Breast epithelium (tissue), 3 donors: Measurements from ENCODE around the gene SLC9A3.

Source experiments
- POLR2A ChIP-seq: fragments of 450-650 bp; IDR thresholded peaks from one replicate; pipeline ENCODE4 v1.6.1; 2016; ENCODE audit warnings: antibody characterized with exemption, mild to moderate bottlenecking, moderate library complexity
- POLR2AphosphoS5 ChIP-seq, 3 donors: sonication (generic); formaldehyde crosslinking; IDR thresholded peaks; one replicate each; pipeline ENCODE4 v1.6.1; 2017; ENCODE audit warnings: antibody characterized with exemption in 3 of 3
- TF ChIP-seq, protein P1 (sequence below), 3 donors: fragments of 450-650 bp; IDR thresholded peaks; one replicate each; pipeline ENCODE4 v1.5.1; 2016 to 2017; ENCODE audit warnings: antibody characterized with exemption in 3 of 3, mild to moderate bottlenecking in 3 of 3, moderate library complexity in 3 of 3

- TF ChIP-seq, protein P1, sequence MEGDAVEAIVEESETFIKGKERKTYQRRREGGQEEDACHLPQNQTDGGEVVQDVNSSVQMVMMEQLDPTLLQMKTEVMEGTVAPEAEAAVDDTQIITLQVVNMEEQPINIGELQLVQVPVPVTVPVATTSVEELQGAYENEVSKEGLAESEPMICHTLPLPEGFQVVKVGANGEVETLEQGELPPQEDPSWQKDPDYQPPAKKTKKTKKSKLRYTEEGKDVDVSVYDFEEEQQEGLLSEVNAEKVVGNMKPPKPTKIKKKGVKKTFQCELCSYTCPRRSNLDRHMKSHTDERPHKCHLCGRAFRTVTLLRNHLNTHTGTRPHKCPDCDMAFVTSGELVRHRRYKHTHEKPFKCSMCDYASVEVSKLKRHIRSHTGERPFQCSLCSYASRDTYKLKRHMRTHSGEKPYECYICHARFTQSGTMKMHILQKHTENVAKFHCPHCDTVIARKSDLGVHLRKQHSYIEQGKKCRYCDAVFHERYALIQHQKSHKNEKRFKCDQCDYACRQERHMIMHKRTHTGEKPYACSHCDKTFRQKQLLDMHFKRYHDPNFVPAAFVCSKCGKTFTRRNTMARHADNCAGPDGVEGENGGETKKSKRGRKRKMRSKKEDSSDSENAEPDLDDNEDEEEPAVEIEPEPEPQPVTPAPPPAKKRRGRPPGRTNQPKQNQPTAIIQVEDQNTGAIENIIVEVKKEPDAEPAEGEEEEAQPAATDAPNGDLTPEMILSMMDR (IDR thresholded peaks at IDR 0.05) = no peak
- no peak for TF ChIP-seq POLR2A
- no peak for TF ChIP-seq POLR2AphosphoS5 (IDR thresholded peaks at IDR 0.05)
Observed at GRCh38 chr5:430214-430925, 93.9 kb downstream of the SLC9A3 start.
